GM12892 (cell line): ENCODE measurements around the gene SLC44A1.
"Not testable (repeated sequence)": the region's sequence is repeated elsewhere in the genome, so short reads cannot be mapped to it uniquely, and the experiment has no call there.

Source experiments
- DNase-seq: peaks from one replicate; pipeline ENCODE4 v3.0.0; 2011; ENCODE audit not compliant: insufficient read length
- FAIRE-seq: peaks from 2 replicates; lab custom pipeline; 2011; peaks lifted over from hg19 to GRCh38; lab: Jason Lieb, UNC
- POLR2A ChIP-seq: IDR thresholded peaks from 2 replicates; pipeline ENCODE4 v1.6.1; 2011; ENCODE audit warnings: low read depth, low read length, control low read depth
- POLR2AphosphoS5 ChIP-seq: IDR thresholded peaks from 2 replicates; pipeline ENCODE4 v1.6.1; 2011; ENCODE audit warnings: low read depth, low read length, control low read depth
- TAF1 ChIP-seq: IDR thresholded peaks from 2 replicates; pipeline ENCODE4 v1.6.1; 2011; ENCODE audit warnings: low read depth, mild to moderate bottlenecking, control low read depth, low read length, borderline replicate concordance

Gene SLC44A1

DNA sequence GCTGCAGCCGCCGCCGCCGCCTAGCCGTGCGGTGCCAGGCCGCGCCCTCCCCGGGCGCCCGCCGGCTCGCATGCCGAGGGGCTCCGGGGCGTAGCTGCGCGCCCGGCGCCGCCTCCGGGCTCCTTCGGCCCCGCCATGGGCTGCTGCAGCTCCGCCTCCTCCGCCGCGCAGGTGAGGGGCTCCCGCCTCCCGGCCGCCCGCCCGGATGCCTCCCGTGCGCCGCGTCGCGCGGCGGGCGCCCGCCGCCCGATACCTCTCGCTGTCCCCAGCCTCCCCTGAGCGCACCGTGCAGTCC is 230 bp downstream of the SLC44A1 start:
- DNase-seq (peak; percentile 36), FAIRE-seq (no peak)
- TF ChIP-seq TAF1 (no peak), POLR2A (no peak), POLR2AphosphoS5 (no peak)

DNA sequence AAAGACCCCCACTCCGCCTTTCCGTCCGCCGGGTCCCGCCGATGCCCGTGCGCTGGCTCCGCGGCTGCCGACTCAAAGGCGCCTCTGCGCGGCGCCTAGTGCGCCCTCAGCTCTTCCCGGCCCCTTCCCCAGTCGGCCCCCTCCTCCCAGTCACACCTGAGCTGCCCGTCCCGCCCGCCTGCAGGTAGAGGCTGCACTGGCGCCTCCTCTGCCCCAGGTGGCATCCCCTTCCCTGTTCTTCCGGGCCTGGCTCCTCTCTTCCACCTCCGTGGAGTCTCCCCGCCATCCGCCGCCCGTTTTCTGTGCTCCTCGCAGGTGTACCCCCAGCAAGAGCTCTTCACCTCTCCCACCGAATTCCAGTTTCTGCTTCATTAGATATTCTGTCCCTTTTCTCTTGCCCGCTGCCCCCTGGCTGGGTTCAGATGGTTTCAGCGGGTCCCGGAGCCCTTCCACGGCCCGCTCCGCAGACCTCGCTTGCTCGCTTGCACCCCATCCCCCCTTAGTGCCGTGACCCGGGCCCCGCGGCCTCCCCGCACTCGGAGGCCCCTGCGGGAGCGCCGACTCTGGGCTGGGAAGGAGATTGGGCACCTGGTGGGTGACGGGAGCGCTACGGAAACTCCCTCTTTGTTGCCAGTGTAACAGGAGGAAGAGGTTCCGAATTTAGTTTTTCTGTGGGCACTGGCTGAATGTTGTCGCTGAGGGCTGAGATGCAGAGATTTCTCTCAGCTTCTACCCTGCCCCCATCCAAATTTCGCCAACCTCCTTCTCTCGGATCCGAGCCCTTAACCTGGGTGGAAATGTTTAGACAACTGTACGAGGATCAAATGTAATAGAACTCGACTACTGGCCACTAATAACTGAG is 809 bp downstream of the SLC44A1 start:
- no peak for TF ChIP-seq POLR2A
- TF ChIP-seq TAF1, result no peak
- TF ChIP-seq POLR2AphosphoS5, result no peak
- FAIRE-seq (peak; percentile 30), DNase-seq (no peak)

DNA sequence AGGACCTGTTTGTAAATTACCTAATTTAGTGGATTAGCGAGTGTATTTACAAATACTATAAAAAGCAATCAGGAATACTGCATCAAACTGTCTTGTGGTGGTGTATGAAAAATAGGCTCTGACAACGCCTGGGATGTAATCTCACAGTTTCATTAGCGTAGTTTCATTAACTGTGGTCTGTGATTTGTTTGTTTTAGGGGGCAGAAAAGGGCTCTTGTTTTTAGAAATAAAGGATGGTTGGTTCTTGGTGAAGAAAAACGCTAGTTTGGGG is 1.4 kb downstream of the SLC44A1 start:
- FAIRE-seq, result no peak
- TF ChIP-seq TAF1 (no peak), POLR2A (no peak), POLR2AphosphoS5 (no peak)

DNA sequence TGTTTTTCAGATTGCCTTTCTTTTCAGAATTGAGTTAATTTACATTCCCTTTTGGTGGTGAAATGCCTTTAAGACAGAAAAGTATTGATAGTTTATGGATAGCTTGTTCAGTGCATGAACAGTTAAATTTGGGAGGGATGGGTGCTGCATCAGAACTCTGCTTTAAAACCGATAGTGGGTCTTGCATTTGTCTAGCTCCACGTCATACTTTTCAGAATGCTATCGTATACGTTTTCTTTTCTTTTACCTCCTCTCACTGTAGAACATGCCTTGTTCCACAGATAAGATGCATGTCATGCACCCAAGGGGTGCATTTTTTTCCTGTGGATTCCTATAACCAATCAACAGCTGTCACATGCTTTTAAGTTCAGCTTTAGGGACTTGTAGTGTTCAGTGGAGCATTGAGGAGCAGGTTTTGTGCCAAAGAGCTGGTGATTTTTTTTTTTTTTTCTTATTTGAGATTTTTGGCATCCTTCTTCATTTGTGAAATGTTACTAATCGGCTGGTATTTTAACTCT is 2.3 kb downstream of the SLC44A1 start:
- TF ChIP-seq TAF1, result no peak
- no peak for TF ChIP-seq POLR2A
- no peak for TF ChIP-seq POLR2AphosphoS5
- FAIRE-seq (no peak), DNase-seq (no peak)

More for the DNA sequence above, 1.4 kb downstream of the SLC44A1 start:
- DNase-seq, result no peak

DNA sequence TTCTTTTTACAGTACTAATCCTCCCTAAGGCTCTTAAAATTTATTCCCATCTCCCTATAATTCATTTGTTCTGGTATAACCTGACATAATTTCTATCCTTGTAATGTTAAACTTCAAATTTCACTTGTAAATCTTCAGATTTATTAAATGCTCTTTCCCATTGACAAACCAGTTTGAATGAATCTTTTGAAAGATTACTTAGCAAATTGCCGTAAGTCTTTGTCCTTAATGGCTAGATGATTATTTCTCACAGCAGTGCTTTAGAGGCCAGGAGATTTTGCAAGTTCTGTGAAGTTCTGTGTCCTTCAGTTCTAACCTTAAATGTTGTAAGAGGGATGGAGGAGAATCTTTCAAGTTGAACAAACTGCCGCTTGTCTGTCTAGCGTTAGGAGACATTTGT is 4.2 kb downstream of the SLC44A1 start:
- TF ChIP-seq POLR2AphosphoS5 (no peak), TAF1 (no peak), POLR2A (no peak)
- DNase-seq (no peak), FAIRE-seq (no peak)

DNA sequence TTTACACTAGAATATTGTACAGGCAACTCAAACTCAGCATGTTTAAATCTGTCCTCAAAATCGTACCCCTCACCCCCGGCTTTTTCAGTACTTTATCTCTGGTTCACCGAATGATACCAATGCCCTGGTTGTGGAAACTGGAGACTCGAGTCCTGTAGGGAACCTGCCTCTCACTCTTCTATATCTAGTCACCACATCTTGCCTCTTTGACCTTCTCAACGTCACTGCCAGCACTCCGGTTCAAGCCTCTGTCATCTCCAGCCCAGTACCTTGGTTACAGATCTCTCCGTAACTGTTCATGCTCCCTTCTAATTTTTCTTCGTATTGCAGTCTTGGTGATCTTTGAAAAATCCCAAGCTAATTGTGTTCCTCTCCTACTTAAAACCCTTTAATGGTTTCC is 6.7 kb downstream of the SLC44A1 start:
- DNase-seq (no peak), FAIRE-seq (no peak)
- no peak for TF ChIP-seq TAF1

DNA sequence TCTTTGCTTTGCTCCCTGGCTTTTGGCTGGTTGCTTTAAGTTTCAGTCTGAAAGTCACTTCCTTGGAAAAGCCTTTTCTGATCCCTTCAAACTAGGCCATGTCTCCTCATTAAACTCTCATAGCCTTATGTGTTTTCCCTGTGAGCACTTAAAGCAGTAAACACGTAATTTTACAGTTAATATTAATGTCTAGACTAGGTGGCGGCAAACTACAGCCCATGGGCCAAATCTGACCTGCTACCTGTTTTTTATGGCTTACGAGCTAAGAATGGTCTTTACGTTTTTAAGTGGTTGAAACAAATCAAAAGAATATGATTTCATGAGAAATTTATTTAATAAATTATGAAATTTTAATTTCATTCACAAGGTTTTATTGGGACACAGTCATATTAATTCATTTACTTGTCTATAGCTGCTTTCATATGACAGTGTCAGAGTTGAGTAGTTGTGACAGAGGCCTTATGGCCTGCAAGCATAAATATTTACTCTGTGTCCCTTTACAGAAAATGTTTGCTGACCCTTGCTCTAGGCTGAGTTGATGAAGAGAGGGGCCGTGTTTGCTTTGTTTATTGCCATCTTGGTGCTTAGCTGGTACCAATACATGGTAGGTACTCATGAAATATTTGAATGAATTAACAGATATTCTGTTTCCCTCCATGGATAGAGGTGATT is 7.4 kb downstream of the SLC44A1 start:
- DNase-seq, result no peak
- no peak for TF ChIP-seq POLR2A
- no peak for TF ChIP-seq TAF1
- TF ChIP-seq POLR2AphosphoS5, result no peak
- FAIRE-seq, result no peak

DNA sequence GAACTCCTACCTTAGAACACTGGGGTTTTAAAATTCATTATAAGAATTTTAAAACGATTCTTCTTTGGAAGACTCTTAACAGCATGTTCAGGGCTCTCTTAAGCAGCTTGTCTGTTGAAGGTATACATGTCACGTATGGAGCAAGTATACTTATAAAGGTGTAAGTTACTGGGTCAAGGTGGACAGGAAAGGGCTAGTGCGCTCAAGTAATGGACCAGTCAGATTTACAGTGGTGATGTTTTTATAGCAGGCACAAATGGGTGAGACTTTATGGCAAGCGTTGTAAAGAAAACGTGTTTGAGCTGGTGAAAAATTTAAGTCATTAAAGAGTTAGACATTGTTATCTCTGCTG is 7.9 kb downstream of the SLC44A1 start:
- TF ChIP-seq TAF1 (no peak), POLR2AphosphoS5 (no peak), POLR2A (no peak)
- FAIRE-seq, result no peak
- DNase-seq, result no peak

DNA sequence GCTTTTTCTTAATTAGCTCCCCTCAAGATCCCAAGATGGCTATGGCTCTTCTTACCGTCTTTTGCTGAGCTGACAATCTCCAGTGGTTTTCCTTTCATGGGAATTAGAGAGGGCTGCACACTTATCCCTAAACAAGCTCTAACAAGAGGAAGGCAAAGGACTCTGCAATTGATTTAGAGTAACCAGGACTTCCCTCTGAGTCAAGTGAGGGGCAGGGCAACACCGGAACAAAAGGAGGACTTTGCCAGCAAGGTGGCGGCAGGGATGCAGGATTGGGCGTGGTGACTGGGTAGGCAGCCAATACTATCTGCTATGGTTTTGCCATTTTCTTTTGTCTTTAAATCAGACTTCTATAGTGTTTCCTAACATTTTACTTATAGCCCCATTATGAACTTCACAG is 9.8 kb downstream of the SLC44A1 start:
- no peak for TF ChIP-seq POLR2A
- no peak for TF ChIP-seq TAF1
- TF ChIP-seq POLR2AphosphoS5, result no peak
- no peak for DNase-seq
- no peak for FAIRE-seq

DNA sequence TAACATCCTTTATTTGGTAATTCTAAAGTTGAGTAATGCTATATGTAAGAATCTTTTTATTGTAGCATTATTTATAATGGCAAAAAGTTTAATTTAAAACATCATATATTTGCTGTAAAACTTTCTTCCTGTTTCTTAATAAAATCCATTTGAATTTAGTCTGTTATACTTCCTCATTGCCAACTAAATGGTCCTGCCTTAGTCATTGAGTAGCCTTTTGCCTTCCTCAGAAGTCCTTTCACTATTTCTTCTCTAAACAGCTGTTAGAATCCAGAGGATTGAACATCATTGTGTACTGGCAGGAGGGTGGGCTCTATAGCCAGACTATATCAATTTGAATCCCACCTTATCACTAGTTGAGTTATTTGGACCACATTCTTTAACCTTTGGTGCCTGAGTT is 11.0 kb downstream of the SLC44A1 start:
- FAIRE-seq (no peak), DNase-seq (no peak)

DNA sequence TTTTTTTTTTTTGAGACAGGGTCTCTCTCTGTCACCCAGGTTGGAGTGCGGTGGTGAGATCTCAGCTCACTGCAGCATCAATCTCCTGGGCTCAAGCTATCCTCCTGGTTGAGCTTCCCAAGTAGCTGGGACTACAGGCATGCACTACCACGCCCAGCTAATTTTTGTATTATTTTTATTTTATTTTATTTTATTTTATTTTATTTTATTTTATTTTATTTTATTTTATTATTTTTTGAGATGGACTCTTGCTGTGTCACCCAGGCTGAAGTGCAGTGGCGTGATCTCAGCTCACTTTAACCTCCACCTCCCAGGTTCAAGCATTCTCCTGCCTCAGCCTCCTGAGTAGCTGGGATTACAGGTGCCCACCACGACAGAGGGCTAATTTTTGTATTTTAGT is 12.1 kb downstream of the SLC44A1 start:
- not testable (repeated sequence) for DNase-seq, FAIRE-seq

More for the DNA sequence above, 11.0 kb downstream of the SLC44A1 start:
- TF ChIP-seq TAF1, result no peak
- no peak for TF ChIP-seq POLR2A
- TF ChIP-seq POLR2AphosphoS5, result no peak

DNA sequence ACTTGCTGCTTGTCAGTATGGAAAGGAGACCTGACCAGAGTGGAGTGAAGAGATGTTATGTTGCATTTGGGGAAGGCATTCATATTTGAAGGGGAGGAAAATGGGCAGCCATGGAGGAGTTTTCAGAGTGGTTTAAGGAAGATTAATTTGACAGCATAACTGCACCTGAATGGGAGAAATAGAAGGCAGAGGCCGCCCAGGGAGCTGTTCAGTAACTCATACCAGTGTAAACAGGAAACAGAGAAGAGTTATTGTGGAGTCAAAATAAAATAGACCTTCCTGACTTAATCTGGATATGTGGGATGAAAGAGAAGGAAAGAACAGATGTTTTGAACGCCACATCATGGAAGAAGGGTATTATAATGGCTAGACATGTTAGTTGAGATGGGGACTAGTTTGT is 13.4 kb downstream of the SLC44A1 start:
- TF ChIP-seq POLR2A, result no peak
- no peak for TF ChIP-seq TAF1
- TF ChIP-seq POLR2AphosphoS5, result no peak
- no peak for DNase-seq
- no peak for FAIRE-seq

DNA sequence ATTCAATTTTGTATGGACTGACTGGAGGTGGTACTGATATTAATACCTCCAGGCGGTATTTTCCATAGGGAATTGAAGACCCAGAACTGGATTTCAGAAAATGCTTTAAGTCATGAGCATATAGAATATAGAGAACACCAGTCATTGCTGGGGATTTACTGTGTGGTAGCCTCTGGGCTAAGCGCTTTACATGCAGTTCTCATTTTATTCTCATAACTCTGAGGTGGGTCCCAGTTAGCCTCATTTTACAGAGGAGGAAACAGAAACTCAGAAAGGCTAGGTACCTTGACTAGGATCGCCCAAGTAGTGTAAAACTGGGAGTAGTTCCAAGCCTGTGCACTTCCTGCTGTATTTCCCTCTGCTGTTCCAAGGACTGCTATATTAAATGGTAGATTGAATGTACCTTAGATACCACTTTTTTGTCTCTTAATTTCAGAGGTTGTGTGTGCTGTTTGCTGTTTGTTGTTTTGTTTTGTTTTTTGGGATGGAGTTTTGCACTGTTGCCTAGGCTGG is 13.8 kb downstream of the SLC44A1 start:
- FAIRE-seq (no peak), DNase-seq (no peak)
- TF ChIP-seq TAF1 (no peak), POLR2A (no peak), POLR2AphosphoS5 (no peak)
